ENCODE results near the gene SLC38A10.

Gene SLC38A10

GRCh38 chr17:81331527-81332043 is 36.5 kb upstream of the SLC38A10 start:
- DNase-seq = no peak

- no peak for DNase-seq
These were observed 35.8 kb upstream of the SLC38A10 start for GRCh38 chr17:81330884-81331245.

- DNase-seq = no peak
These were observed 35.1 kb upstream of the SLC38A10 start for GRCh38 chr17:81329927-81330883.

- DNase-seq = peak; percentile 91
These were observed 34.1 kb upstream of the SLC38A10 start for GRCh38 chr17:81328978-81329926.

GRCh38 chr17:81328489-81328888 is 33.4 kb upstream of the SLC38A10 start:
- no peak for DNase-seq

- DNase-seq = no peak
These were observed 30.7 kb upstream of the SLC38A10 start for GRCh38 chr17:81325714-81326358.

- no peak for DNase-seq
These were observed 30.0 kb upstream of the SLC38A10 start for GRCh38 chr17:81324851-81325713.

- DNase-seq = no peak
These were observed 29.2 kb upstream of the SLC38A10 start for GRCh38 chr17:81324177-81324850.

GRCh38 chr17:81323411-81323868 is 28.3 kb upstream of the SLC38A10 start:
- DNase-seq = no peak

GRCh38 chr17:81323083-81323369 is 27.9 kb upstream of the SLC38A10 start:
- no peak for DNase-seq

- DNase-seq = no peak
These were observed 27.4 kb upstream of the SLC38A10 start for GRCh38 chr17:81322271-81323082.

- DNase-seq = no peak
These were observed 23.0 kb upstream of the SLC38A10 start for GRCh38 chr17:81317961-81318605.

- no peak for DNase-seq
These were observed 22.4 kb upstream of the SLC38A10 start for GRCh38 chr17:81317530-81317821.

GRCh38 chr17:81315885-81316391 is 20.8 kb upstream of the SLC38A10 start:
- no peak for DNase-seq

- DNase-seq = no peak
These were observed 20.2 kb upstream of the SLC38A10 start for GRCh38 chr17:81315129-81315884.

GRCh38 chr17:81314398-81315081 is 19.4 kb upstream of the SLC38A10 start:
- no peak for DNase-seq

- no peak for DNase-seq
These were observed 18.8 kb upstream of the SLC38A10 start for GRCh38 chr17:81313776-81314397.

Measured in fibroblast of skin of back (primary cell).